Panc1 (cell line): ENCODE measurements around the gene F2RL1. TPM values are rescaled to one million over a fixed set of nuclear protein-coding genes. Genes with fewer than 3 reads are reported as not detected.

Experiments
- ATAC-seq: fragments of 200-7000 bp; cut with Tn5 transposase; 2 replicates; pipeline ENCODE4 v1.9.1; 2020; ENCODE audit warnings: mild to moderate bottlenecking, moderate library complexity
- BruUV-seq: library from RNA; stranded (reverse); fragments of 400-500 nt; replicated peaks from 2 replicates; lab custom pipeline; 2021; lab: Mats Ljungman, UMichigan
- CTCF ChIA-PET: fragments of 300-600 bp; sonication (Branson Sonifier 250); formaldehyde crosslinking; loops from one replicate; lab custom pipeline; 2022; ENCODE audit warnings: antibody characterized with exemption; lab: Charles Lee
- POLR2A ChIA-PET: fragments of 300-600 bp; sonication (Branson Sonifier 250); formaldehyde crosslinking; loops from one replicate; lab custom pipeline; 2022; ENCODE audit warnings: antibody characterized with exemption; lab: Charles Lee
- DNase-seq: peaks from one replicate; pipeline ENCODE4 v3.0.0-alpha.2; 2010; ENCODE audit warnings: low read depth, low spot score
- H3K27ac ChIP-seq: 2 replicates; pipeline ENCODE4 v1.5.1; 2011; ENCODE audit warnings: mild to moderate bottlenecking, low read length, inconsistent platforms
- H3K27me3 ChIP-seq: fragments of 200-500 bp; sonication (Bioruptor generic); 2 replicates; pipeline ENCODE4 v1.6.0; 2014; ENCODE audit warnings: low read length, inconsistent platforms; ENCODE audit not compliant: control insufficient read depth, insufficient read depth
- H3K36me3 ChIP-seq: fragments of 200-500 bp; sonication (Bioruptor generic); 2 replicates; pipeline ENCODE4 v1.5.1; 2014; ENCODE audit warnings: inconsistent platforms, mild to moderate bottlenecking, low read length, moderate library complexity; ENCODE audit not compliant: control insufficient read depth, insufficient read depth
- H3K4me1 ChIP-seq: 2 replicates; pipeline ENCODE4 v1.5.1; 2011; ENCODE audit warnings: inconsistent platforms, mild to moderate bottlenecking, low read length, moderate library complexity; ENCODE audit not compliant: control insufficient read depth, insufficient read depth
- H3K4me3 ChIP-seq, 2 experiments: 2 replicates each; pipeline ENCODE4 v1.5.1; 2011 to 2012; ENCODE audit warnings: low read depth in 2 of 2, low read length in 2 of 2, mild to moderate bottlenecking in 2 of 2, inconsistent platforms in 1 of 2, moderate library complexity in 1 of 2
- H3K9me3 ChIP-seq: fragments of 200-500 bp; sonication (Bioruptor generic); 2 replicates; pipeline ENCODE4 v1.5.1; 2014; ENCODE audit warnings: low read depth, mild to moderate bottlenecking, inconsistent platforms, low read length, moderate library complexity; ENCODE audit not compliant: control insufficient read depth, insufficient read depth
- CTCF ChIP-seq: fragments of 450-650 bp; IDR thresholded peaks from 2 replicates; pipeline ENCODE4 v1.5.1; 2017; ENCODE audit warnings: mild to moderate bottlenecking
- POLR2AphosphoS5 ChIP-seq: IDR thresholded peaks from 2 replicates; pipeline ENCODE4 v1.6.1; 2012; ENCODE audit warnings: mild to moderate bottlenecking, low read depth, low read length, moderate library complexity
- REST ChIP-seq, 2 experiments: IDR thresholded peaks; 2 replicates each; pipeline ENCODE4 v1.6.1; 2011 to 2012; ENCODE audit warnings: low read depth in 2 of 2, control low read depth in 1 of 2, low read length in 1 of 2, mild to moderate bottlenecking in 1 of 2, moderate library complexity in 1 of 2; ENCODE audit not compliant: insufficient read depth in 1 of 2
- SIN3A ChIP-seq: IDR thresholded peaks from 2 replicates; pipeline ENCODE4 v1.6.1; 2012; ENCODE audit warnings: low read depth, mild to moderate bottlenecking, low read length, moderate library complexity, borderline replicate concordance; ENCODE audit not compliant: insufficient read depth
- TCF7L2 ChIP-seq: IDR thresholded peaks from 2 replicates; pipeline ENCODE4 v1.6.1; 2011; ENCODE audit warnings: mild to moderate bottlenecking, low read depth, low read length, inconsistent platforms
- in situ Hi-C: cut with HindIII; loops from 2 replicates; pipeline ENCODE4 v1.10.0; 2016; ENCODE audit warnings: low sequenced_read_pairs, low pct_unique_long_range_greater_than_20kb
- intact Hi-C: fragments of 100-400 bp; cut with micrococcal nuclease; formaldehyde crosslinking; loops from one replicate; pipeline ENCODE4 v1.10.0; 2022; ENCODE audit not compliant: unreplicated experiment
- total RNA-seq: library from RNA; stranded (reverse); gene quantifications from one replicate; pipeline ENCODE4 v1.2.1, GENCODE V29; 2021; ENCODE audit not compliant: unreplicated experiment

F2RL1 gene
- total RNA-seq, 1 experiment from 2014 or later, result 65.9 TPM

- intact Hi-C loops, result no loop called here
- Histone ChIP-seq H3K27me3 (no peaks in the 10 kb centered on the region), H3K27ac (no peak overlapping the region), H3K4me1 (no peaks in the 10 kb centered on the region), H3K36me3 (no peaks in the 10 kb centered on the region), H3K9me3 (no peaks in the 10 kb centered on the region), H3K4me3 (no peak overlapping the region)
- ATAC-seq (no peak), DNase-seq (no peak)
- in situ Hi-C loops, result no loop called here
- BruUV-seq, result no TSS peak
- TF ChIP-seq TCF7L2 (no peak), POLR2AphosphoS5 (no peak), REST (IDR thresholded peaks at IDR 0.05; ENCODE audit: insufficient read depth in 1 of 2, low read depth in 2 of 2, low read length in 1 of 2) (no peak), CTCF (no peak), SIN3A (no peak)
- CTCF ChIA-PET, result no interaction called here
- POLR2A ChIA-PET, result no interaction called here
Observed at GRCh38 chr5:76859591-76860247, 40.9 kb downstream of the F2RL1 start.

- ATAC-seq, result no peak
- Histone ChIP-seq H3K4me3 (no peak overlapping the region), H3K36me3 (no peaks in the 10 kb centered on the region), H3K27ac (no peak overlapping the region), H3K27me3 (no peaks in the 10 kb centered on the region), H3K9me3 (no peaks in the 10 kb centered on the region), H3K4me1 (no peaks in the 10 kb centered on the region)
- no peak for DNase-seq
- in situ Hi-C loops (no loop called here), intact Hi-C loops (no loop called here)
- TF ChIP-seq TCF7L2, result no peak
- TF ChIP-seq REST (IDR thresholded peaks at IDR 0.05; ENCODE audit: insufficient read depth in 1 of 2, low read depth in 2 of 2, low read length in 1 of 2), result no peak
- TF ChIP-seq CTCF, result no peak
- TF ChIP-seq POLR2AphosphoS5, result no peak
- TF ChIP-seq SIN3A, result no peak
- ChIA-PET POLR2A (no interaction called here), CTCF (no interaction called here)
- BruUV-seq, result no TSS peak
Observed at GRCh38 chr5:76861612-76862011, 42.8 kb downstream of the F2RL1 start.
